ENCODE data around the gene LYPD6B. TPM values are rescaled to one million over a fixed set of nuclear protein-coding genes. Genes with fewer than 3 reads are reported as not detected.

LYPD6B gene
- total and polyA plus RNA-seq, 2 donors (not counting 1 experiment from before 2014, with no cell fraction given) = 1.5 to 2.7 TPM

GRCh38 chr2:149076863-149077412 is 38.4 kb downstream of the LYPD6B start:
- Histone ChIP-seq H3K4me2 (replicated peaks; ENCODE audit: low read depth, low read length, poor library complexity, severe bottlenecking) (no peak overlapping the region), H3K4me1 (ENCODE audit: control insufficient read depth in 2 of 2, insufficient read depth in 2 of 2, low read length in 2 of 2) (no peaks in the 10 kb centered on the region), H3K9me3 (ENCODE audit: control extremely low read depth in 1 of 3, control insufficient read depth in 2 of 3, insufficient read depth in 1 of 3, low read length in 2 of 3) (no peaks in the 10 kb centered on the region), H3K79me2 (ENCODE audit: control insufficient read depth, insufficient read depth, low read length) (no peaks in the 10 kb centered on the region), H3K9ac (ENCODE audit: low read length) (no peak overlapping the region), H3K4me3 (ENCODE audit: control extremely low read depth in 1 of 5, extremely low read depth in 1 of 5, insufficient read depth in 1 of 5, low read depth in 2 of 5, low read length in 4 of 5) (no peak overlapping the region), H3K36me3 (replicated peaks in 1 of 2; ENCODE audit: control extremely low read depth in 1 of 2, control insufficient read depth in 1 of 2, extremely low read depth in 1 of 2, insufficient read depth in 2 of 2, low read length in 1 of 2) (no peaks in the 10 kb centered on the region), H4K20me1 (ENCODE audit: control insufficient read depth, insufficient read depth, low read length, poor library complexity, severe bottlenecking) (no peaks in the 10 kb centered on the region), H3K27ac (ENCODE audit: low read length in 2 of 2) (no peak overlapping the region), H2AFZ (ENCODE audit: insufficient read depth, low read depth, low read length, poor library complexity, severe bottlenecking) (no peak overlapping the region), H3K27me3 (replicated peaks in 1 of 4; ENCODE audit: control extremely low read depth in 1 of 4, control insufficient read depth in 3 of 4, insufficient read depth in 4 of 4, low read length in 3 of 4) (peaks cover 0 to 3% (median 0%) of the 10 kb centered on the region in 4 experiments)
- 80% methylated on average over 5 of the region's 5 CpGs for WGBS (ENCODE audit: insufficient coverage)
- intact Hi-C loops (cut with micrococcal nuclease) = no loop called here
- ATAC-seq (ENCODE audit: low read depth) = no peak
- no peak overlapping the region for H3K27ac Mint-ChIP-seq
- POLR2A ChIA-PET = no interaction called here
- peaks cover 8% of the 10 kb centered on the region for H3K27me3 Mint-ChIP-seq
- H3K4me3 Mint-ChIP-seq = no peak overlapping the region
- no peak for DNase-seq
- H3K4me1 Mint-ChIP-seq = peaks cover 3% of the 10 kb centered on the region
- TF ChIP-seq CTCF (IDR thresholded peaks at IDR 0.05) = no peak
- CTCF ChIA-PET = no interaction called here
- no peaks in the 10 kb centered on the region for H3K9me3 Mint-ChIP-seq (ENCODE audit: insufficient read depth)

- Mint-ChIP-seq H3K27ac (no peak overlapping the region), H3K9me3 (ENCODE audit: insufficient read depth) (no peaks in the 10 kb centered on the region), H3K27me3 (peaks cover 8% of the 10 kb centered on the region), H3K4me1 (peaks cover 4% of the 10 kb centered on the region), H3K4me3 (no peak overlapping the region)
- Histone ChIP-seq H3K79me2 (ENCODE audit: control insufficient read depth, insufficient read depth, low read length) (no peaks in the 10 kb centered on the region), H3K9ac (ENCODE audit: low read length) (no peak overlapping the region), H3K9me3 (ENCODE audit: control extremely low read depth in 1 of 3, control insufficient read depth in 2 of 3, insufficient read depth in 1 of 3, low read length in 2 of 3) (no peaks in the 10 kb centered on the region), H3K4me1 (ENCODE audit: control insufficient read depth in 2 of 2, insufficient read depth in 2 of 2, low read length in 2 of 2) (no peaks in the 10 kb centered on the region), H3K36me3 (replicated peaks in 1 of 2; ENCODE audit: control extremely low read depth in 1 of 2, control insufficient read depth in 1 of 2, extremely low read depth in 1 of 2, insufficient read depth in 2 of 2, low read length in 1 of 2) (no peaks in the 10 kb centered on the region), H3K27me3 (replicated peaks in 1 of 4; ENCODE audit: control extremely low read depth in 1 of 4, control insufficient read depth in 3 of 4, insufficient read depth in 4 of 4, low read length in 3 of 4) (peaks cover 0 to 3% (median 0%) of the 10 kb centered on the region in 4 experiments), H4K20me1 (ENCODE audit: control insufficient read depth, insufficient read depth, low read length, poor library complexity, severe bottlenecking) (no peaks in the 10 kb centered on the region), H2AFZ (ENCODE audit: insufficient read depth, low read depth, low read length, poor library complexity, severe bottlenecking) (no peak overlapping the region), H3K4me3 (ENCODE audit: control extremely low read depth in 1 of 5, extremely low read depth in 1 of 5, insufficient read depth in 1 of 5, low read depth in 2 of 5, low read length in 4 of 5) (no peak overlapping the region), H3K4me2 (replicated peaks; ENCODE audit: low read depth, low read length, poor library complexity, severe bottlenecking) (no peak overlapping the region), H3K27ac (ENCODE audit: low read length in 2 of 2) (no peak overlapping the region)
- intact Hi-C loops (cut with micrococcal nuclease) = no loop called here
- no peak for DNase-seq
- ChIA-PET POLR2A (no interaction called here), CTCF (no interaction called here)
- 95% methylated on average over 3 of the region's 3 CpGs for WGBS (ENCODE audit: insufficient coverage)
- ATAC-seq (ENCODE audit: low read depth) = no peak
- TF ChIP-seq CTCF (IDR thresholded peaks at IDR 0.05) = no peak
- TF ChIP-seq EZH2 (IDR thresholded peaks at IDR 0.05; ENCODE audit: borderline replicate concordance, insufficient read depth, low read depth, low read length, poor library complexity, severe bottlenecking) = no peak
These were observed 39.4 kb downstream of the LYPD6B start for GRCh38 chr2:149077861-149078260.

Data from B cell (primary cell).